ENCODE results near the gene FRZB.

The FRZB gene

GRCh38 chr2:182866461-182867406 lies at the start of gene FRZB:
Gene FRZB (minus strand): TSS chr2:182866637. CDS start chr2:182866552, 85 bp downstream.
- no peaks in the 10 kb centered on the region for H3K36me3 ChIP-seq (replicated peaks; ENCODE audit: insufficient read depth, low read length)
- H3K79me2 ChIP-seq (ENCODE audit: low read length): no peaks in the 10 kb centered on the region
- H3K4me3 ChIP-seq (ENCODE audit: low read length): peak within 1 kb of the TSS; percentile 49
- TF ChIP-seq EZH2 (optimal IDR thresholded peaks at IDR 0.05; ENCODE audit: low read depth, low read length) (no peak), CTCF (IDR thresholded peaks at IDR 0.05; ENCODE audit: low read length) (no peak), EZH2phosphoT487 (IDR thresholded peaks at IDR 0.05; ENCODE audit: low read length) (no peak)
- no peaks in the 10 kb centered on the region for H3K27me3 ChIP-seq (replicated peaks; ENCODE audit: insufficient read depth, low read length)
- no peak within 1 kb of the TSS for H3K27ac ChIP-seq (ENCODE audit: low read length)
- no peaks in the 10 kb centered on the region for H3K9me2 ChIP-seq (replicated peaks; ENCODE audit: insufficient read depth, low read length)
- no peaks in the 10 kb centered on the region for H4K20me1 ChIP-seq (ENCODE audit: insufficient read depth, low read length)
- no peak for DNase-seq
- no peaks in the 10 kb centered on the region for H3K9me3 ChIP-seq (replicated peaks; ENCODE audit: insufficient read depth, low read length)
- no peaks in the 10 kb centered on the region for H3F3A ChIP-seq (ENCODE audit: insufficient read depth, low read length)
- H3K4me1 ChIP-seq (ENCODE audit: low read length): 0 out of 2 replicates have a peak, but pooled peaks cover 2% of the 10 kb centered on the region
- peak within 1 kb of the TSS; percentile 64; the same call in 1 of the 2 replicates for H3K4me2 ChIP-seq (ENCODE audit: low read depth, low read length)
- H3K9ac ChIP-seq (ENCODE audit: low read length): no peak within 1 kb of the TSS; the same call in 1 of the 2 replicates
- H2AFZ ChIP-seq (ENCODE audit: low read length): peak within 1 kb of the TSS; percentile 64

GRCh38 chr2:182915369-182916326 lies 49.2 kb upstream of the FRZB start:
- H3K4me3 ChIP-seq (ENCODE audit: low read length): no peak overlapping the region
- no peaks in the 10 kb centered on the region for H3K9me2 ChIP-seq (replicated peaks; ENCODE audit: insufficient read depth, low read length)
- H3K27me3 ChIP-seq (replicated peaks; ENCODE audit: insufficient read depth, low read length): no peaks in the 10 kb centered on the region
- H4K20me1 ChIP-seq (ENCODE audit: insufficient read depth, low read length): no peaks in the 10 kb centered on the region
- no peak overlapping the region for H3K27ac ChIP-seq (ENCODE audit: low read length)
- TF ChIP-seq EZH2phosphoT487 (IDR thresholded peaks at IDR 0.05; ENCODE audit: low read length) (no peak), CTCF (IDR thresholded peaks at IDR 0.05; ENCODE audit: low read length) (no peak), EZH2 (optimal IDR thresholded peaks at IDR 0.05; ENCODE audit: low read depth, low read length) (no peak)
- H3K4me1 ChIP-seq (ENCODE audit: low read length): peaks cover 2% of the 10 kb centered on the region; the same call in 1 of the 2 replicates
- no peaks in the 10 kb centered on the region for H3K9me3 ChIP-seq (replicated peaks; ENCODE audit: insufficient read depth, low read length)
- DNase-seq: no peak
- H3F3A ChIP-seq (ENCODE audit: insufficient read depth, low read length): no peaks in the 10 kb centered on the region
- no peaks in the 10 kb centered on the region for H3K36me3 ChIP-seq (replicated peaks; ENCODE audit: insufficient read depth, low read length)
- H3K9ac ChIP-seq (ENCODE audit: low read length): no peak overlapping the region
- no peak overlapping the region for H2AFZ ChIP-seq (ENCODE audit: low read length)
- no peaks in the 10 kb centered on the region for H3K79me2 ChIP-seq (ENCODE audit: low read length)
- no peak overlapping the region for H3K4me2 ChIP-seq (ENCODE audit: low read depth, low read length)

- no peak overlapping the region for H3K4me3 ChIP-seq (ENCODE audit: low read length)
- no peaks in the 10 kb centered on the region for H4K20me1 ChIP-seq (ENCODE audit: insufficient read depth, low read length)
- H3K27ac ChIP-seq (ENCODE audit: low read length): no peak overlapping the region
Observed at GRCh38 chr2:182914852-182915251, 48.4 kb upstream of the FRZB start.

More at GRCh38 chr2:182914852-182915251, 48.4 kb upstream of the FRZB start:
- no peaks in the 10 kb centered on the region for H3K27me3 ChIP-seq (replicated peaks; ENCODE audit: insufficient read depth, low read length)
- H3K9me3 ChIP-seq (replicated peaks; ENCODE audit: insufficient read depth, low read length): no peaks in the 10 kb centered on the region
- peaks cover 2% of the 10 kb centered on the region; the same call in 1 of the 2 replicates for H3K4me1 ChIP-seq (ENCODE audit: low read length)
- no peaks in the 10 kb centered on the region for H3K9me2 ChIP-seq (replicated peaks; ENCODE audit: insufficient read depth, low read length)
- no peak overlapping the region for H3K9ac ChIP-seq (ENCODE audit: low read length)
- no peak overlapping the region for H2AFZ ChIP-seq (ENCODE audit: low read length)
- TF ChIP-seq CTCF (IDR thresholded peaks at IDR 0.05; ENCODE audit: low read length) (no peak), EZH2 (optimal IDR thresholded peaks at IDR 0.05; ENCODE audit: low read depth, low read length) (no peak), EZH2phosphoT487 (IDR thresholded peaks at IDR 0.05; ENCODE audit: low read length) (no peak)
- no peaks in the 10 kb centered on the region for H3K36me3 ChIP-seq (replicated peaks; ENCODE audit: insufficient read depth, low read length)
- no peak for DNase-seq
- H3F3A ChIP-seq (ENCODE audit: insufficient read depth, low read length): no peaks in the 10 kb centered on the region
- no peaks in the 10 kb centered on the region for H3K79me2 ChIP-seq (ENCODE audit: low read length)
- no peak overlapping the region for H3K4me2 ChIP-seq (ENCODE audit: low read depth, low read length)
